ENCODE data around the gene ORAI2.

ORAI2 gene

GRCh38 chr7:102468478-102469350 lies 35.3 kb downstream of the ORAI2 start:
- Histone ChIP-seq H3K36me3 (ENCODE audit: insufficient read depth, low read length) (peaks cover 58% of the 10 kb centered on the region), H3K9me3 (ENCODE audit: low read length) (no peaks in the 10 kb centered on the region), H3K27me3 (ENCODE audit: insufficient read depth, low read length) (no peaks in the 10 kb centered on the region), H3K79me2 (ENCODE audit: insufficient read depth, low read length) (peaks cover 9% of the 10 kb centered on the region), H3K4me1 (ENCODE audit: insufficient read depth, low read length, severe bottlenecking) (peaks cover 28% of the 10 kb centered on the region), H3K9me2 (ENCODE audit: low read depth, low read length) (no peaks in the 10 kb centered on the region), H3F3A (ENCODE audit: insufficient read depth, low read length) (no peaks in the 10 kb centered on the region), H2AFZ (ENCODE audit: low read length) (no peak overlapping the region), H3K4me2 (ENCODE audit: low read length) (no peak overlapping the region), H4K20me1 (ENCODE audit: insufficient read depth, low read length) (no peaks in the 10 kb centered on the region), H3K27ac (ENCODE audit: low read depth, low read length, poor library complexity, severe bottlenecking) (no peak overlapping the region), H3K9ac (ENCODE audit: low read length) (no peak overlapping the region), H3K4me3 (ENCODE audit: low read depth, low read length, poor library complexity, severe bottlenecking) (no peak overlapping the region)
- TF ChIP-seq CTCF (IDR thresholded peaks at IDR 0.05; ENCODE audit: low read length) (no peak), EZH2 (IDR thresholded peaks at IDR 0.05; ENCODE audit: borderline replicate concordance, low read length) (no peak)

DNA sequence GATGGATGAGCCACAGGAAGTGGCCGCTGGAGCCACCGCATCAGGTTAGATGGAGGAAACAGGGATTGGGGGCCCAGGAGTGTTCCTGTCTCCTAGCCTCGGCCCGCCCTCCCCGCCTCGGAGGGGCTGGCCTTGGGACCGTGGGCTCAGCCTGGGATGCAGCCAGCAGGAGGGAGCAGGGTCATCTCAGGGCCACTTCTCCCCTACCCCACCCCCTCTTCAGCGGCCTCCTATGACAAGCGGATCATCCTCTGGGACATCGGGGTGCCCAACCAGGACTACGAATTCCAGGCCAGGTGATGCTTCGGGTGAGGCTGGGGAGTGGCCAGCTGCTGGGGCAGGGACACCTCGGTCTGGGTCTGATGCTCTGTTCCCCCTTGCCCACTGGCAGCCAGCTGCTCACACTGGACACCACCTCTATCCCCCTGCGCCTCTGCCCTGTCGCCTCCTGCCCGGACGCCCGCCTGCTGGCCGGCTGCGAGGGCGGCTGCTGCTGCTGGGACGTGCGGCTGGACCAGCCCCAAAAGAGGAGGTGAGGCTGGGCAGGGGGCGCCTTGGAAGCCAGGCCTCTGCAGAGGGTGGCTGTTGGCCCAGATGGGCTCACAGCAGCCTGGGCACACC lies 36.1 kb downstream of the ORAI2 start:
- Histone ChIP-seq H2AFZ (ENCODE audit: low read length) (no peak overlapping the region), H3K27me3 (ENCODE audit: insufficient read depth, low read length) (no peaks in the 10 kb centered on the region), H4K20me1 (ENCODE audit: insufficient read depth, low read length) (no peaks in the 10 kb centered on the region), H3K4me1 (ENCODE audit: insufficient read depth, low read length, severe bottlenecking) (peaks cover 23% of the 10 kb centered on the region), H3K9ac (ENCODE audit: low read length) (no peak overlapping the region), H3K79me2 (ENCODE audit: insufficient read depth, low read length) (peaks cover 1% of the 10 kb centered on the region), H3K4me2 (ENCODE audit: low read length) (no peak overlapping the region), H3K36me3 (ENCODE audit: insufficient read depth, low read length) (peaks cover 64% of the 10 kb centered on the region), H3K4me3 (ENCODE audit: low read depth, low read length, poor library complexity, severe bottlenecking) (no peak overlapping the region), H3K9me2 (ENCODE audit: low read depth, low read length) (no peaks in the 10 kb centered on the region), H3F3A (ENCODE audit: insufficient read depth, low read length) (no peaks in the 10 kb centered on the region), H3K9me3 (ENCODE audit: low read length) (no peaks in the 10 kb centered on the region), H3K27ac (ENCODE audit: low read depth, low read length, poor library complexity, severe bottlenecking) (no peak overlapping the region)
- TF ChIP-seq CTCF (IDR thresholded peaks at IDR 0.05; ENCODE audit: low read length): no peak
- no peak for TF ChIP-seq EZH2 (IDR thresholded peaks at IDR 0.05; ENCODE audit: borderline replicate concordance, low read length)

DNA sequence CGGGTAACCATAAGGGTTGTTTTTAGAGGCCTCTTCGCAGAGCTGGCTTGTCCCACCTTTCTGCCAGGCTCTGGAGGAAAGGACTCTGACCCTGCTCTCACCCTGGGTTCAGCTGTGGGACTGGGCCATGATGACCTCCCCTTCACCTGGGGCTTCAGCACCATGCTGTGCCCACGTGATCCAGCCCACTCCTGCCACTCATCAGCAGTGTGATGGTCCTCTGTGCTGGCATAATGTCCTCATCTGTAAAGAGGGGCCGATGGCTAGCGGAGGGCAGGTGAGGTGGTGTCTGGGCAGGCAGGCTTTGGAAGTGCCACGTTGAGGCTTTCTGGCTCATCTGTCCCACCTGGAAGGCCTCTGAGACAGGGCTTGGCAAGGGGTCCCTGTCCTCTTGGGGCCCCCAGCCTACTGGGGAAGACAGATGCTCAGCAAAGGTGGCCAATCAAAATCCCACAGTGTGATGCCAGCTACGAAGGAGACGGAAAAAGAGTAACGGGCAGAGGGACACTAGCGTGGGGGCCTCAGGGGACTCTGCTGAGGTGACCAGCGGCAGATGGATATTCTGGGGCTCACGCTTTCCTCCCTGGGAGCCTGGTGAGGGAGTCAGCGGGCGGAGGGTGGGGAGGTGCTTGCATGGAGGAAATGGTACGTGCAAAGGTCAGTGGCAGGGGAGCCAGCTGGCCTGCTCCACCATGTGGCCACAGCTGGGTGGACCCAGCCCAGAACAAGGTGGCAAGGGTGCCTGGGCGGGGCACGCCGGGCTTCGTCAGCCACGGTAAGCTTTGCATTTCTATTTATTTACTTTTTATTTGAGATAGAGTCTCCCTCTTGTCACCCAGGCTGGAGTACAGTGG lies 36.8 kb downstream of the ORAI2 start:
- no peaks in the 10 kb centered on the region for H3K79me2 ChIP-seq (ENCODE audit: insufficient read depth, low read length)
- H2AFZ ChIP-seq (ENCODE audit: low read length): no peak overlapping the region
- no peak overlapping the region for H3K9ac ChIP-seq (ENCODE audit: low read length)
- H3F3A ChIP-seq (ENCODE audit: insufficient read depth, low read length): no peaks in the 10 kb centered on the region
- H4K20me1 ChIP-seq (ENCODE audit: insufficient read depth, low read length): no peaks in the 10 kb centered on the region
- H3K9me2 ChIP-seq (ENCODE audit: low read depth, low read length): no peaks in the 10 kb centered on the region
- no peak for TF ChIP-seq CTCF (IDR thresholded peaks at IDR 0.05; ENCODE audit: low read length)
- no peak for TF ChIP-seq EZH2 (IDR thresholded peaks at IDR 0.05; ENCODE audit: borderline replicate concordance, low read length)
- no peak overlapping the region for H3K4me3 ChIP-seq (ENCODE audit: low read depth, low read length, poor library complexity, severe bottlenecking)
- H3K9me3 ChIP-seq (ENCODE audit: low read length): no peaks in the 10 kb centered on the region
- H3K4me2 ChIP-seq (ENCODE audit: low read length): no peak overlapping the region
- H3K27ac ChIP-seq (ENCODE audit: low read depth, low read length, poor library complexity, severe bottlenecking): no peak overlapping the region
- H3K27me3 ChIP-seq (ENCODE audit: insufficient read depth, low read length): no peaks in the 10 kb centered on the region
- H3K36me3 ChIP-seq (ENCODE audit: insufficient read depth, low read length): peaks cover 64% of the 10 kb centered on the region
- peaks cover 23% of the 10 kb centered on the region for H3K4me1 ChIP-seq (ENCODE audit: insufficient read depth, low read length, severe bottlenecking)

Measured in OCI-LY1 (cell line).